NOMO-1 treated with dmso at 0.1 percent for 144 hours (cell line): ENCODE results near the gene INVS.
"Not testable (repeated sequence)": the region's sequence is repeated elsewhere in the genome, so short reads cannot be mapped to it uniquely, and the experiment has no call there.

Experiments
- DNase-seq: peaks from one replicate; lab custom pipeline; 2025; ENCODE audit not compliant: unreplicated experiment; lab: John Stamatoyannopoulos, UW

INVS gene

DNA sequence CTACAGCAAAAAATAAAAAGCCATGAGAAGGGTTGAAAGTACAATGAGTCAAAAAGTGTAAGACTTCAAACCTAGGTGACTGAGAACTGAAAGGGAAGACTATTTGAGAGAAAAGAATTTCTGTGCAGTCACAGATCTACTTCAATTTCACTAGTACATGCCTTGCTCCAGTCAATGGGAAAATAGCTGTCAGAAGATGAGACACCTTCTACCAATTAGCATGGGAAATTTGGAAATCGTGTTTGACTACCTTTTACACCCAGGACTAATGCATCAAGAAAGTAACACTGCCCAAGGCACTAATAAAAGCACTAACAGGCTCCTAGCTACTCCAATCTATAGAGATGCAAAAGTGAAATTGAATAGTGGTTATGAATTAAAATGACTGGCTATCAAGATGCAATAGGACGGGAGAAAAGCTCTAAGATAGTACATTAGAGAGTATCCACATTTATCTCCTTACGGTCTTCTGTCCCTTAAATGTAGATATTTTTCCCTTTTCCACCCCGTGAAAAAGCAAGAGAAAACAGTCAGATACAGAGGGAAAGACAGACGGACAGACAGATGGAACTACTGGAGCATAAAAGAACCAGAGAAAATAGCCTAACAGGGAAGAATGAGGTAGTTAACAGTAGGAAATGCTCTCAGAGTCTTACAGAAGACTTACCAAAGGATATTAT lies 15.5 kb upstream of the INVS start:
- DNase-seq: no peak

DNA sequence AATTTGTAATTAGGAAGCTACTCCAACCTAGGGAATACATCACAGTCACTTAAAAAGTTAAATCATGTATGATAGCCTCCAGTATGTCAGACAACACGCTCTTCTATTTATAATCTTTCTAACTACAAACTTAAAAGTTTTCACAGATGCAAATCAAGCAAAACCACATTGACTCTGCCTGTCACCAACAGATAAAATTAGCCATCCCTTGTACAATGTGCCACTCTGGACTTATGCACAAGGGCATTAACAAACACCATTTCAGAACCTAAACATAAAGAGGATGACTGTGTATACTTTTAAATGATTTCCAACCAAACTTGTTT lies 15.0 kb upstream of the INVS start:
- no peak for DNase-seq

DNA sequence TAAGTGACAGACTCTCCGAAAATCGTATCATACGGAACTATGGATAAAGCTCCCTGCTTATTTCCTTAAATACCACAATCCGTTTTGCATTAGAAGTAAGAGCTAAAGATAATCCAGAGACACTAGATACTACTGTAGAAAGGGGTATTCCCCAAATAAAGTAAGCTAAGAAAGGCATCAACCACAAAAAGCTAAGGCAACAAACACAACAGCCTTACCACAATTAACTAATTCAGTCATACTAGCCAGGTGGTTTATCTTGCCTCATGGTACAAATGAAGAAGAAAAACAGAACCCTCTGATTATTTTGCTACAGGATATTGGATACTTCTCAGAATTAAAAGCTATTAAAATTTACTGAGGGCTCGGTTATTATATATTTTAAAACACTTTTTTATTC lies 14.3 kb upstream of the INVS start:
- DNase-seq: no peak

DNA sequence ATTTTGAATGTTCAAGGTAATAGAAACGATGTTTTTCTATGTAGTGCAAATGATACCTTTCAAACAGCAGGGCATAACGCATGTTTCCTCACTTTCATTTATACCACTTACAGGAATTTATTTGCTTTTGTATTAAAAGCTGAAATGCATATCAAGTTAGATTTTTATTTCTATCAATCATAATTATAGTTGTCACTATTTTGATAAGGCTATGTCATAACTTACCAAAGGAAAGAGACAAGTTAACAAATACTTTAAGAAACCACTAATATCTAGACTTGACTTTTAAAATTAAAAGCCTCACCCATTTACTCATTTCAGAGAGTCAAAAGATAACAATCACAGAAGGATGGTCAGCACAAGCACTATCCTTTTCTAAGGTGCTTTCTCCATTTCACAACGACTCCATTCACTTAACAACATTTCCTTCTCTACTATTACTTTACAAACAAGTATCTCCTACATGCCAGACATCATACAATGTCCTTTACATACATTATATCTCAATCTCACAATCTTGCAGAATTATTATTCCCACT lies 12.9 kb upstream of the INVS start:
- DNase-seq: no peak

DNA sequence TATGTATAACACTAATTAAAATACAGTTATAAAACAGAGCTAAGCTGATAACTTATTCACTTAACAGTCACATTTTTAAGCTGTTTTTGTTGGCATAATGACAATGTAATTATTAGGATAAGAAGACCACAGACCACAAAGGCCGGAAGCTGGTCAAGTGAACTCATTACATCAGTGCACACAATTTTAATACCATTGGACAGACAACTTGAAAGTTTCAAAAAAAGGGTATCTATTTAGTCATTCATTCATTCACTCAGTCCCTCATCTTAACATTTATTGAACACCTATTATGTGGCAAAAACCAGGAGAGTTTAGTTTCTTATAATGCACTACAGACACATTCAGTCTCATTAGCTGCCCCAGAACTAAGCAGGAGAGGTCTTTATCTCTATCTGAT lies 11.8 kb upstream of the INVS start:
- no peak for DNase-seq

DNA sequence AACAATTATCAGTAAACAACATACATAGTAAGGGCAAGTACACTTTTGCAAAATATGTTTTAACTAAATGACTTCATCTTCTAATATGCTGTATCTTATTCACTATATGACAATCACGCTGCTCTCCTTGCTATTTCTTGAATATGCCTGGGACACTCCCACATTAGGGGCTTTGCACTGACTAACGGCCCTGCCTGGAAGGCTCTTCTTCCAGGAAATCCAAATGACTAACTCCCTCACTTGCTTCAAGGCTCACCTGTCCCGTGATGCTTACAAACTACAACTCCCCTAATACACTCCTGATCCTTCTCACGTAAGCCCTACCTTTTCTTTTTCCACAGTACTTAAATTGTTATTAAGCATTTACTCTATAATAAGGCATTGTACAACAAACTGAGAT lies 10.8 kb upstream of the INVS start:
- DNase-seq: no peak

DNA sequence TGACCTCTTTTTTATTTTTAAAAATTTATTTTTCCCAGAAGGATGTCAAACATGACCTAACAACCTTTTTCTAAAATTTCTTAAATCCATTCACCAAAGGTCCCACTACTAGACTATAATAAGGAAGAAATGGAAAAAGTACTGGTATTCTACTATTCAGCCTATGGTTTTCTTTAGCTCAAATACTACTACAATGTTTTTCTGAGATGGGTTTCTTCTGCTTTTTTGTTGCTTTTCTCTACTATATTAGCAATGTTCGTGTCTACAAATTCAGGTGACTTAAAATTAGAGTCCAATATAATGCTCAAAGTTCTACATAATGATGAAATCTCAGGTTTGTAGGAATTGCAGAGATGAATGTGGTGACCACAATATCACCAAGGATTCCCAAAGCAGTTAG lies 8.2 kb upstream of the INVS start:
- no peak for DNase-seq

DNA sequence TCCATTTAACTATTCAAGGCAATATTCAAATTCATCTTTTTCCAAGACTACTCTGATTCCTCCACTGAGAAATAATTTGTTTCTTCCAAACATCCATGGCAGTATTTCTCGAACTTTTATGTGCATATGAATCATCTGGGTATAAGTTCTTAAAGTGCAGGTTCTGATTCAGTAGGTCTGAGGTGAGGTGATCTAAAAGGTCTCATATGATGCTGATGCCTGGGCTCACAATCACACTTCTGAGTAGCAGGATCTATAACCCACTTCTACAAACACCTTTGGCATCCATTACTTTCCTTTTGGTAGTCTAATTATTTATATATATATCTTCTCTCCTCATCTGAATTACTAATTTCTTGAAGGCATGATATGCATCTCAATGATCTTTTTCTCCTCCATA lies 7.4 kb upstream of the INVS start:
- DNase-seq: no peak

DNA sequence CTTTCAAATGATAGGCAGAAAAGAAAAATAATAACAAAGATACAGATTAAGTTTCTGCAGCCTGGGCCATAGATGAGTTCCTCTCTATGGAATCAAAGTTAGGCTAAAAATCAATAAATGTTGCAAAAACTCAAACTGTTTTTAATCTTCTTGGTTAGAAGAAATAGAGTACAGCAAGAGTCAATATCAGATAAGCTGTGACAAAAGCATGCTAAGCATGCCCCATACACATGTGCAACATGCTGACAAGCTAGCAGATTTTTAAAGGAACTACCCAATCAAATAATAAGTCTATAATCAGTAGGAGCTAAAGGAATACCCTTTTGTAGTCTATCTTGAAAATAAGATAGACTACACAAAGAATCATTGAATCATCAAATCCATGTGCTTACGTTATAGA lies 7.0 kb upstream of the INVS start:
- no peak for DNase-seq

DNA sequence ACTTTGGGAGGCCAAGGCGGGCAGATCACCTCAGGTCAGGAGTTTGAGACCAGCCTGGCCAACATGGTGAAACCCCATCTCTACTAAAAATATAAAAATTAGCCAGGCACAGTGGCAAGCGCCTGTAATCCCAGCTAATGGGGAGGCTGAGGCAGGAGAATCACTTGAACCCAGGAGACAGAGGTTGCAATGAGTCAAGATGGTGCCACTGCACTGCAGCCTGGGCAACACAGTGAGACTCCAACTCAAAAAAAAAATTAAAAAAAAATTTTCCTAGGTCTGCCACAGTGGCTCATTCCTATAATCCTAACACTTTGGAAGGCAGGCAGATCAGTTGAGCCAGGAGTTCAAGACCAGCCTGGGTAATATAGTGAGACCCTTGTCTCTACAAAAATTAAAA lies 4.6 kb upstream of the INVS start:
- DNase-seq: not testable (repeated sequence)

DNA sequence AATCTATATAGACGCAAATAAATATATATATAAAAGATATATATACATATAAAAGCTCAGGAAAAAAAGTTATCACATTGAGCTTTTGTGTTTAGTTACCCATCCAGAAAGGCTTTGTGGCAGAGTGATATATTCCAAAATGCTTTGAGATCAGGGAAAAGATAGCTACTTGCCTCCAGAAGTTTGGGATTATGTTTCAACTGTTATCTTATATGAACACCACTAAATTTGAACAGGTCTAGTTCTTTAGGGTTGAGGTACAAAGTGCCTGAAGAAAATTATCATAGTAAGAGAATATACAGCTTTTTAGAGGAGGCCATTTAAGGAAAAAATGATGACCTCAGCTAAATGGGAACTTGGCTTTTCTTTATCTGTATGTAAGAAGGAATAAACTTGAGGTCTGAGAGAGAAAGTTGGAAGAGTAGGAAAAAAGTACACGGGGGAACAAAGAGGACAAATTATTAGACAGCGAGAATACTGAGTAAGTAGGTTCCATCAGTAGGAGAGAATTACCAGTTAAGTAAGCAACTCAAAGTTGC lies 2.6 kb upstream of the INVS start:
- no peak for DNase-seq

DNA sequence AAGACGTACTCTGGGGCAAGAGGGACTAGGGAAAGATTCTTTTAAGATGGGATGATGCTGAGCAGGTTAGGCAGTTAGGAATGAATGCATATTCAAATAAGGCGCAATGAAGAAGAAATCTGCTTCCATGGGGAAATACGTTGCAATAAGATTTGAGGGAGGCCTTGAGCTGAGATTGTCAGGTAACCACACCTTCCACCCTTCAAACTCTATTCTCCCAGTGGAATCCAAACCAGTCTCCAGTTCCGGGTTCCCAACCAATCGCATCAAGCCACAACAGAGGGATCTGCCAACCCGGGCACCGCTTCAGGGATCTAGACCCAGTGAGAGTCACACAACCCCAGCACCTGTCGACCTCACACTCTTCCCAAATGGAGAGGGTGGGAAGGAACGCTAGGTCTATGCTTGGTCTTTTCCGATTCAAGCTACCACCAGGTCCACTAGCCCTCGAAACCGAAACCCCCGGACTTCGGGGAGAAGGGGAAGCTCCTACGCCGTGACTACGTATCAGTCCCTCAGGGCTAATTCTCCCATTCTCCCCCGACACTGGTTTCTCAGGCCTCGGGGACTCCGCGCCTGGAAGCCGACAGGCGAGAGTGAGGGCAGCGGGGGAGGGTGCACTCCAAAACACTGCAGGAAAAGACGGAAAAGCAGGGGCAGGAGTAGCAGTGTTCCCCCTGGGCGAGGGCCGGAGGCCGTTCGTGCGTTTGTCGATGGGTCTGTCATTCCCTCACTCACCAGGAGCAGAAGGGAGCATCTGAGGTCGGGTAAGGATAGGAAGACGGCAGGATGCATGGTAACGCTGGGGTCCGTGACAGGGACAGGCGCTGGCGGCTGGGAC lies 777 bp upstream of the INVS start:
- DNase-seq: peak; percentile 28

DNA sequence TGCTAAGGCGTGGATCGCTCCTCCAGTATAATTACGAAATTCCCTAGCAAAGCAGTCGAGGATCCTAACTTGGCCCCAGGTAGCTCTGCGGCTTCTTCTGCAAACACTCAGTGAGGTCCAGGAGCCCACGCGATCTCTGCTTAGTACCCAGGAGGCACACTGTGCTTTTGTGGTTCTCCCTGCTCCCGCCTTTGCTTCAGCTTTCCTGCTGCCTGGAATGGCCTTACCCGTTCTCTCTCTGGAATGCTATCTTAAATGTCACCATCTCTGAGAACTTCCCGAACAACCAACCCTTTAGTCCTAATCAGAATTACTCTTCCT lies 639 bp downstream of the INVS start:
- DNase-seq: no peak

DNA sequence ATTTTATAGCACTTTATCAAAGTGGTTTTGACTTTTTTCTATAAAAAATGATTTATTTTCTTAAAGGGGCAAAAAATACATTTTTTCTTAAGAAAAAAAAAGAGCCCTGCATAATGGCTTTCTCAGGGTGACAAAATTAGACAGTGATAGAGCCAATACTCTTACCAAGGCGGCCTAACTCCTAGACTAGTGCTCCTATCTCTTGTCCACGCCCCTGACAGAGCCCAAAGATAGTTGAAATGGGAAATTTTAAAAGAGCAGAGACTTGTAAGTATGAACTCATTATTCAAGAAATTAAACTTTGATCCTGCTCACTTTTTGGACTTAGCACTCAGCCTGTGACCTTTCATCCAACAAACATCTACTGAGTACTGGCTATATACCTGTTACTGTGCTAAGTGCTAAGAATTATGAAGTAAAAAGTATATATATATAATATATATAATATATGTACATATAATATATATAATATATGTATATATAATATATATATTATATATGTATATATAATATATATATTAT lies 1.2 kb downstream of the INVS start:
- no peak for DNase-seq

DNA sequence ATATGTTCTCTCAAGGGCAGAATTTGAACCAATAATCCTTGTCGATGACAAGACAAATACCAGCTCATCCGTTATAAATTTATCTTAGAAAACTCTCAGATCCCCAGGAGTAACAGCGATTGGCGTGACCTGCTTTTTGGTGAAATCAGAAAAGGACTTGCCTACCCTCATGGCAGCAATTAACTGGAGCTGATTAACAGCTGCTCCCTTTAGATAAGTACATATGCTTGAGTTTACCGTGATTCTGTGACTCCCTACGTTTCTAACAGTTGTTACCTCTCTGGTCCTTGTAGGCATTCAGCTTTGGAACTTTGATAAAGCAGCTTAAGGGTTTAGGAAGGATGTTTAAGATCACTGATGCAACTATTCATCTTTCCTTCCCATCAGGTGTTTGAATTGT lies 2.6 kb downstream of the INVS start:
- DNase-seq: no peak

DNA sequence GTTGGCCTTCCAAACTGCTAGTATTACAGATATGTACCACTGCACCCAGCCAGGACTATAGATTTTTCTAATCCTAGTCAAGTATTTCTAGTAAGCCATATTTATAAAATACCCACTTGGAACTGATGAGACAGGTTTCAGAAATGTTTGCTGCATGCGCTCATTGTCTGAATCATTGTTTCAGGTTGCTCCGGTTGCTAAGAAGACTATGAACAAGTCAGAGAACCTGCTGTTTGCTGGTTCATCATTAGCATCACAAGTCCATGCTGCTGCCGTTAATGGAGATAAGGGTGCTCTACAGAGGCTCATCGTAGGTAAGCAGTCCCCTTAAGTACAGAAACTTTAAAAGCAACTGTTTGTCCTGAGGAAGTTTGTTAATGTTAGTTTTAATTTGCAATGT lies 5.3 kb downstream of the INVS start:
- no peak for DNase-seq

DNA sequence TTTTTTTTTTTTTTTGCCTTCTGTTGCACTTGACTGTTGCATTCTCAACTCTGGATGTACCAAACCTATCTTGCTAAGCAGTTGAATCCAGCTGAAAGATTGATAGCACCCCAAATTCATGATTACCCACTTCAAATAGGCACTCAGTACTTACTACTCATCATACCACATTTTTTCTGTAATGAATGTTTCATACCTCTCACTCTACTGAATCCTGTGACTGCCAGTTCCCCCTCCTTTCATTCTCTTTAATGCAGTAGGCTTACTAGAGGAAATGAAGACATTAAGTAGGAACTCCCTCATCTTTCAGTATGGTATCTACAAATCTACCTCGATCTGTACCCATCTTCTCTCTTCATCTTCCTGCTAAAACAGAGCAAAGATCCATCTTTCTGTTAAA lies 6.8 kb downstream of the INVS start:
- DNase-seq: no peak

DNA sequence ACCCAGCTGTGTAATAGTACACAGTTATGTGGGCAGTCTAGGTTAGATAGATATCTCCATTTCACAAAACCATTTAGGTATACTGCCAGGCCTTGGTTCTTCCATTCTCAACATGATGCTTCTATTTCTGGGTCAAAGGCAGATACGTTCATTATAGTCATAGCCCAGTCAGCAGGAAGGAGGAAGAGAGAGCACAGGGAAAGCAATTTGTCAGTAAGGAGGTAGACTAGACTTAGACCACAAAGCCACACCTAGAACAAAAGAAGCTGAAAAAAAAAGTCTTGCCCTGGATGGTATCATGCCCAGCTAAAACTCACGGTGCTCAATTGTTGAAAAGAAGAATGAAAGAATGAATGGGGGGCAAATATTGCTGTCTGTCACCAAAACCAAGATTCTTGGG lies 7.6 kb downstream of the INVS start:
- DNase-seq: no peak

DNA sequence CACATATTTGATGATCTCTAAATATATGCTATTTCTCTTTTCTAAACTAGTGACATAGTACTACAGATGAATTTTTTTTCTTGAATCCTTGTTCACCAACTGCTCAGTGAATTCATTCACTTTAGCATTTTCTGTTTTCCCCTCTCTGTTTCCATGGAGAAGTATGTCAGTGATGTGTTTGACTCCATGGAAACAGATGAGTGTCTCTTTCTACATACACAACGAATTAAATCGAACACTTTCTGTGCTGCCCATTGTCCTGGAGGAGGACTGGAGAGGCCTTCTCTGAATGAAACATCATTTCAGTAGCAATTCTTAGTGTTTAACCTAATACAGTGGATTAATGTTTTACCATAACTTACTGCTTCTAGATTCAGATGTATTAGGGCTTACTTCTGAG lies 9.5 kb downstream of the INVS start:
- no peak for DNase-seq

DNA sequence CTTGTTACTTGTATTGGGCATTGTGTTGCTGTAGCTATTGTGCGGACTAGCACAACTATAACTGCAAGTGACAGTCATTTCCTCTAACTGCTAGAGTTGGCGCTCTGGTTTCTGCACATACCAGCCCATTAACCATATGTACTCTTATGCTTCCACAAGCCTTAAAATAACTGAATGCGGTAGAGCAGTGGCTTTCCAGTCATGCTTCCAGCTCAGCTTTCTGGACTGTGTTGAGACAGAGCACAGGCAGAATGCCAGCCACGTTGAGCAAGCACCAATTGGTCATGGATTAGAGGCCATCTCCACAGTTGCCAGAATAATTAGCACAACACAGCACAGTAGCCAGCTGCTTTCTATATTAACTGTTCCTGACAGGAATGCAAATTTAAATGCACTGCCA lies 12.2 kb downstream of the INVS start:
- DNase-seq: no peak

DNA sequence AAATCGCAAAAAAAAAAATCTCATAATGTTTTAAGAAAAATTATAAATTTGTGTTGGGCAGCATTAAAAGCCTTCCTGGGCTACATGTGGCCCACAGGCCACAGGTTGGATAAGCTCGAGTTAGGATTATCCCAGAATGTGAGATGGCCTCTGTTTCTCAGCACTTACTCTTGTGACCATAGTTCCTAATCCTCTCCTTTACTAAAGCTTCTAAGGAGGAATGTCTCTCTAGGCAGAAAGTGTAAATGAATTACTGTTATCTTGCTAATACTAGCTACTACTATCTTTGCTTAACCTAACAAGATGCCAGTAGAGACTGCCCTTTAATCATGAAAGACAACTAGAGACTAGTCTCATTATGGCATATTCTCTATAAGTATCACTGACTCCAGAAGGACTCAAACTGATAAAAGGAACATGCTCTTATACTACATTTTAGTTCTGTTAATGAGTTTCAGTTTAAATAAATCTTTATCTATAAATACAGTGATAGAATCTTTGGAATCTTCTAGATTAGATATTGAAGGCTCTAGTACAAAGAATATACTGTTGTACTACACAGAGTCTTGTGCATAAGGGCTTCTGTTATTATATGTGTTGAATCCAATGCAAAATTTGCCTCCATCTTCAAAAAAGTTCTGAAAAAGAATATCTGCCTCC lies 13.8 kb downstream of the INVS start:
- no peak for DNase-seq

DNA sequence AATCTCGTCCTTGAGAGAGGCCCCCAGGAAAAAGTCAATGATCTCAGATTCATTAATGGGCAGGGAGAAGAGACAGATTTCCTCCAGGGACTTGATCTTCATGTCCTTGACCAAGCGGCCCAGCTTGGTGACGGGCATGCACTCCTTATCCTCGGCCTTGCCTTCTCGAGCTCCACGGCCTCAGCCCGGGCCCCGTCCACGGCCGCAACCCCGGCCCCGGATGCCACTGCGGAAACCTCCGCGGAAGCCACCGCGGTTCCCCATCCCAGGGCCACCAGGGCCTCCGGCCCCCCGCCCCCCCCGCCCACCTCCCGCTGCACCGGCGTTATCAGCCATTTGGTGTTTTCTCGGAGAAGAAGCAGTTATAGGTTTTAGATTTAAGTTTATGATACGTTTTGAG lies 18.3 kb downstream of the INVS start:
- no peak for DNase-seq
